B cell (primary cell): ENCODE measurements around the gene RETREG1. TPM values are rescaled to one million over a fixed set of nuclear protein-coding genes. Genes with fewer than 3 reads are reported as not detected.

Source experiments
- ATAC-seq: fragments of 200-7000 bp; cut with Tn5 transposase; one replicate; pipeline ENCODE4 v1.10.0; 2021; ENCODE audit warnings: low read depth, mild to moderate bottlenecking, moderate number of reproducible peaks, moderate library complexity
- CTCF ChIA-PET: fragments of 350-600 bp; sonication (Branson Sonifier 250); formaldehyde crosslinking; loops from one replicate; lab custom pipeline; 2021; ENCODE audit warnings: antibody characterized with exemption, inconsistent platforms; lab: Charles Lee
- POLR2A ChIA-PET: fragments of 350-600 bp; sonication (Branson Sonifier 250); formaldehyde crosslinking; loops from one replicate; lab custom pipeline; 2021; ENCODE audit warnings: antibody characterized with exemption; lab: Charles Lee
- DNase-seq: peaks from one replicate; pipeline ENCODE4 v3.0.0; 2013
- H2AFZ ChIP-seq: 2 replicates; pipeline ENCODE4 v1.6.1; 2012; ENCODE audit warnings: mild to moderate bottlenecking, low read depth, low read length; ENCODE audit not compliant: insufficient read depth, poor library complexity, severe bottlenecking
- H3K27ac ChIP-seq, 2 donors: 1 replicate in 1 of 2; 2 replicates in 1 of 2; pipeline ENCODE4 v1.5.1; 2012 to 2013; ENCODE audit warnings: low read length in 2 of 2, mild to moderate bottlenecking in 2 of 2, moderate library complexity in 1 of 2
- H3K27me3 ChIP-seq, 4 experiments: fragments of 200-600 bp in 1 of 4; sonication (generic) in 1 of 4; replicated peaks in 1 of 4; 1 replicate in 2 of 4; 2 replicates in 2 of 4; pipeline versions ENCODE4 v1.6.1 to v1.7.0; 2013 to 2016; ENCODE audit warnings: low read length in 3 of 4, mild to moderate bottlenecking in 2 of 4, mixed read lengths in 1 of 4, moderate library complexity in 1 of 4; ENCODE audit not compliant: insufficient read depth in 4 of 4, control insufficient read depth in 3 of 4; ENCODE audit errors: control extremely low read depth in 1 of 4
- H3K36me3 ChIP-seq, 2 experiments: replicated peaks in 1 of 2; 1 replicate in 1 of 2; 2 replicates in 1 of 2; pipeline versions ENCODE4 v1.6.1 to v1.7.1; 2013; ENCODE audit warnings: low read length in 1 of 2; ENCODE audit not compliant: insufficient read depth in 2 of 2, control insufficient read depth in 1 of 2; ENCODE audit errors: control extremely low read depth in 1 of 2, extremely low read depth in 1 of 2
- H3K4me1 ChIP-seq, 2 donors: fragments of 200-600 bp in 1 of 2; sonication (generic) in 1 of 2; 1 replicate in 1 of 2; 2 replicates in 1 of 2; pipeline versions ENCODE4 v1.5.1 to v1.6.1; 2013 to 2017; ENCODE audit warnings: low read length in 2 of 2; ENCODE audit not compliant: control insufficient read depth in 2 of 2, insufficient read depth in 2 of 2
- H3K4me2 ChIP-seq: replicated peaks from 2 replicates; pipeline ENCODE3; 2012; ENCODE audit warnings: mild to moderate bottlenecking, low read depth, low read length; ENCODE audit not compliant: poor library complexity, severe bottlenecking
- H3K4me3 ChIP-seq, 5 experiments: fragments of 200-600 bp in 1 of 5; sonication (generic) in 1 of 5; 1 replicate in 3 of 5; 2 replicates in 2 of 5; pipeline versions ENCODE4 v1.5.1 to v1.7.0; 2011 to 2016; ENCODE audit warnings: low read length in 4 of 5, mild to moderate bottlenecking in 4 of 5, low read depth in 2 of 5, control low read depth in 1 of 5, moderate library complexity in 1 of 5; ENCODE audit not compliant: insufficient read depth in 1 of 5; ENCODE audit errors: control extremely low read depth in 1 of 5, extremely low read depth in 1 of 5
- H3K79me2 ChIP-seq: fragments of 200-600 bp; sonication (generic); one replicate; pipeline ENCODE4 v1.6.0; 2016; ENCODE audit warnings: low read length; ENCODE audit not compliant: control insufficient read depth, insufficient read depth
- H3K9ac ChIP-seq: fragments of 200-600 bp; sonication (generic); 2 replicates; pipeline ENCODE4 v1.6.1; 2017; ENCODE audit warnings: mild to moderate bottlenecking, low read length, moderate library complexity
- H3K9me3 ChIP-seq, 3 donors: one replicate each; pipeline versions ENCODE4 v1.6.1 to v1.7.1; 2013; ENCODE audit warnings: low read length in 2 of 3; ENCODE audit not compliant: control insufficient read depth in 2 of 3, insufficient read depth in 1 of 3; ENCODE audit errors: control extremely low read depth in 1 of 3
- H4K20me1 ChIP-seq: 2 replicates; pipeline ENCODE4 v1.6.0; 2012; ENCODE audit warnings: mild to moderate bottlenecking, low read length; ENCODE audit not compliant: insufficient read depth, control insufficient read depth, poor library complexity, severe bottlenecking
- H3K27ac Mint-ChIP-seq: one replicate; pipeline ENCODE4 v1.8.0; 2021; ENCODE audit warnings: mixed read lengths
- H3K27me3 Mint-ChIP-seq: one replicate; pipeline ENCODE4 v1.8.0; 2021; ENCODE audit warnings: mixed read lengths
- H3K4me1 Mint-ChIP-seq: one replicate; pipeline ENCODE4 v1.8.0; 2021; ENCODE audit warnings: mixed read lengths
- H3K4me3 Mint-ChIP-seq: one replicate; pipeline ENCODE4 v1.8.0; 2021; ENCODE audit warnings: mixed read lengths
- H3K9me3 Mint-ChIP-seq: one replicate; pipeline ENCODE4 v1.8.0; 2022; ENCODE audit warnings: mixed read lengths; ENCODE audit not compliant: insufficient read depth
- CTCF ChIP-seq: fragments of 200-600 bp; IDR thresholded peaks from one replicate; pipeline ENCODE4 v1.8.0; 2022; ENCODE audit warnings: antibody characterized with exemption, mild to moderate bottlenecking
- EZH2 ChIP-seq: IDR thresholded peaks from 2 replicates; pipeline ENCODE4 v1.6.1; 2012; ENCODE audit warnings: borderline replicate concordance, low read depth, mild to moderate bottlenecking, moderate library complexity, low read length; ENCODE audit not compliant: insufficient read depth, poor library complexity, severe bottlenecking
- WGBS: methylation state at CpG from one replicate; pipeline ENCODE4 v1.1.5; 2013; ENCODE audit warnings: missing lambda C conversion rate; ENCODE audit not compliant: insufficient coverage; 5-methylcytosine and 5-hydroxymethylcytosine counted together
- intact Hi-C: fragments of 100-400 bp; cut with micrococcal nuclease; formaldehyde crosslinking; loops from one replicate; pipeline ENCODE4 v1.10.0; 2022
- polyA plus RNA-seq: library from polyadenylated mRNA; depleted of rRNA; stranded (reverse); fragments of >200 nt; gene quantifications from 2 replicates; pipeline ENCODE4 v1.2.3, GENCODE V29; 2012
- total RNA-seq, 2 donors: library from RNA; stranded (reverse); fragments of 120-200 nt in 1 of 2; gene quantifications; 1 replicate in 1 of 2; 2 replicates in 1 of 2; pipeline versions ENCODE4 v1.2.3 to v1.2.4, GENCODE V29; 2013 to 2022

The RETREG1 gene
- total and polyA plus RNA-seq, 2 donors (not counting 1 experiment from before 2014, with no cell fraction given): 5.1 to 12.9 TPM

DNA sequence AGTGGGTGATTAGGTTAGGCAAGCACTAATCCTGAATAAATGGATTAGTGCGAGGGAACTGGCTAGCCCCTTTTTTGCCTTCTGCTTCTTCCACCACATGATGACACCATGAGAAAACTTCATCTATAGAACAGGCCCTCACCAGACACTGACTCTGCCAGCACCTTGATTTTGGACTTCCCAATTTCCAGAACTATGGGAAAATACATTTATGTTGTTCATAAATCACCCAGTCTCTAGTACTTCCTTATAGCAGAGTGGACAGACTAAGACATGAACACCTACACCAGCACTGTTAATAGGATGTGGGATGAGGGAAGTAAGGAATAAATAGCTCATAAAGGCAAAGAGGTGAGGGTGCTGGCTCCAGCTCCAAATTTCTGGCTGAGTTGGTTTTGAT is 152.6 kb downstream of the RETREG1 start:
- TF ChIP-seq EZH2 (no peak), CTCF (no peak)
- ChIA-PET POLR2A (interaction anchor here (1.2 kb wide), 1 partner anchor 8 kb away, joined by 4 read pairs; no protein-coding TSS in a partner anchor), CTCF (interaction anchor here (1.0 to 2.9 kb wide), 2 partner anchors 9 to 1465 kb away, joined by 3 to 15 read pairs; no protein-coding TSS in a partner anchor)
- Mint-ChIP-seq H3K4me3 (peak overlapping the region; percentile 96), H3K4me1 (peaks cover 85% of the 10 kb centered on the region), H3K27me3 (no peaks in the 10 kb centered on the region), H3K27ac (peak overlapping the region; percentile 94), H3K9me3 (no peaks in the 10 kb centered on the region)
- Histone ChIP-seq H4K20me1 (peaks cover 51% of the 10 kb centered on the region), H3K9me3 (no peaks in the 10 kb centered on the region), H3K4me3 (peak overlapping the region; percentile 90 to 98 (median 96)), H3K27me3 (no peaks in the 10 kb centered on the region), H3K79me2 (peaks cover 67% of the 10 kb centered on the region), H3K36me3 (peaks cover 6 to 45% of the 10 kb centered on the region in 2 experiments), H3K27ac (no peak overlapping the region), H3K9ac (peak overlapping the region; percentile 96), H3K4me2 (peak overlapping the region; percentile 95), H2AFZ (no peak overlapping the region), H3K4me1 (peaks cover 42 to 43% of the 10 kb centered on the region in 2 donors)
- intact Hi-C loops: loop anchor here (2.0 to 10.0 kb wide), 5 partner anchors 153 to 1799 kb away; partner anchors contain the start of genes OTULIN and RETREG1
- no peak for ATAC-seq
- no peak for DNase-seq
- no CpG with 5 or more reads among the region's 1 CpG for WGBS

GRCh38 chr5:16461782-16462181 is 155.0 kb downstream of the RETREG1 start:
- Mint-ChIP-seq H3K4me1 (peaks cover 77% of the 10 kb centered on the region), H3K27ac (no peak overlapping the region), H3K27me3 (no peaks in the 10 kb centered on the region), H3K4me3 (no peak overlapping the region), H3K9me3 (no peaks in the 10 kb centered on the region)
- no peak overlapping the region for H3K4me3 ChIP-seq
- no peak overlapping the region for H3K27ac ChIP-seq
- no peak for DNase-seq
- intact Hi-C loops: loop anchor here (10.0 kb wide), 2 partner anchors 1467 to 1797 kb away; partner anchors contain the start of gene OTULIN
- POLR2A ChIA-PET: no interaction called here
- H3K79me2 ChIP-seq: peaks cover 70% of the 10 kb centered on the region
- TF ChIP-seq EZH2: no peak
- no peak for TF ChIP-seq CTCF
- no peaks in the 10 kb centered on the region for H3K9me3 ChIP-seq
- no peak overlapping the region for H2AFZ ChIP-seq
- no peak for ATAC-seq
- no peak overlapping the region for H3K4me2 ChIP-seq
- WGBS: no CpG with 5 or more reads among the region's 1 CpG
- no peaks in the 10 kb centered on the region for H3K27me3 ChIP-seq
- H3K36me3 ChIP-seq: peaks cover 4 to 64% of the 10 kb centered on the region in 2 experiments
- H4K20me1 ChIP-seq: peaks cover 51% of the 10 kb centered on the region
- peaks cover 31 to 33% of the 10 kb centered on the region in 2 donors for H3K4me1 ChIP-seq
- CTCF ChIA-PET: no interaction called here
- H3K9ac ChIP-seq: no peak overlapping the region
